Tibial artery (tissue), 4 donors: ENCODE measurements around the gene TEAD1.

Experiments used
- DNase-seq, 2 donors: peaks; one replicate each; pipeline ENCODE4 v3.0.0-alpha.2; 2019
- H3K27ac ChIP-seq, 2 donors: fragments of 200-600 bp; sonication (generic) in 1 of 2; 1 replicate in 1 of 2; 2 replicates in 1 of 2; pipeline ENCODE4 v1.5.1; 2018 to 2019; ENCODE audit warnings: mild to moderate bottlenecking in 1 of 2
- H3K27me3 ChIP-seq, 2 donors: fragments of 200-600 bp; sonication (generic) in 1 of 2; one replicate each; pipeline versions ENCODE4 v1.5.1 to v1.6.0; 2016 to 2019
- H3K36me3 ChIP-seq, 3 donors: fragments of 200-600 bp; sonication (generic) in 2 of 3; one replicate each; pipeline ENCODE4 v1.5.1; 2016 to 2019; ENCODE audit warnings: mild to moderate bottlenecking in 2 of 3
- H3K4me1 ChIP-seq, 4 donors: fragments of 200-600 bp; sonication (generic) in 2 of 4; 1 replicate in 3 of 4; 2 replicates in 1 of 4; pipeline ENCODE4 v1.5.1; 2016 to 2019
- H3K4me3 ChIP-seq, 2 donors: fragments of 200-600 bp; sonication (generic) in 1 of 2; 1 replicate in 1 of 2; 2 replicates in 1 of 2; pipeline ENCODE4 v1.5.1; 2018 to 2019; ENCODE audit warnings: mild to moderate bottlenecking in 2 of 2
- H3K9me3 ChIP-seq, 3 donors: fragments of 200-600 bp; sonication (generic) in 1 of 3; one replicate each; pipeline ENCODE4 v1.5.1; 2016 to 2019
- CTCF ChIP-seq, 2 experiments: fragments of 200-600 bp in 1 of 2; fragments of 450-650 bp in 1 of 2; IDR thresholded peaks; one replicate each; pipeline ENCODE4 v1.5.1; 2017 to 2019; ENCODE audit warnings: antibody characterized with exemption in 2 of 2, mild to moderate bottlenecking in 1 of 2, moderate library complexity in 1 of 2
- intact Hi-C: fragments of 100-400 bp; cut with DNase I; formaldehyde crosslinking; loops from one replicate; pipeline ENCODE4 v1.15.0; 2023; ENCODE audit warnings: low total_unique reads

Gene TEAD1

DNA sequence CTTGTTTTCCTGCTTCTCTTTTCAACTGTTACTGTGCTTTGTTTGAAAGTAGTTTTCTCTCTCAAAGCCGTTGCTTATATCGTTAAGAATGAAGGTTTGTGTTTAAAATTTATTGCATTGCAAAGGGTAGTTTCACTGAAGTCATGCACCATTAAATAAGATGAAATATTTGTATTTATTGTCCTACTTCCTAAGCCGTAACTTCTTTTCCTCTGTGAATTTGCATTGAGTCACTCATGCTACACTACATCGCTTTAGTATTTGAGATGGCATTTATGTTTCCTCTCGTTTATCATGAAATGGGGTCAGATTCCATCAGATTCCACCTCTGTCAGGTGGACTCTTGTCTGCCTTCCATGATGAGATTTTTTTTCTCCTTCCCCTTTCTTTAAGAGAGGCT is 269.1 kb downstream of the TEAD1 start:
- Histone ChIP-seq H3K27ac (no peak overlapping the region), H3K36me3 (peaks cover 15 to 39% (median 39%) of the 10 kb centered on the region in 3 donors), H3K9me3 (no peaks in the 10 kb centered on the region), H3K4me1 (no peaks in the 10 kb centered on the region), H3K4me3 (no peak overlapping the region), H3K27me3 (no peaks in the 10 kb centered on the region)
- intact Hi-C loops, result no loop called here
- DNase-seq, result no peak
- TF ChIP-seq CTCF (IDR thresholded peaks at IDR 0.05), result no peak

GRCh38 chr11:12944889-12945288 is 270.7 kb downstream of the TEAD1 start:
- Histone ChIP-seq H3K36me3 (peaks cover 6 to 23% (median 23%) of the 10 kb centered on the region in 3 donors), H3K4me1 (no peaks in the 10 kb centered on the region), H3K27ac (no peak overlapping the region), H3K27me3 (no peaks in the 10 kb centered on the region), H3K9me3 (no peaks in the 10 kb centered on the region), H3K4me3 (no peak overlapping the region)
- intact Hi-C loops, result no loop called here
- DNase-seq, result no peak
- no peak for TF ChIP-seq CTCF (IDR thresholded peaks at IDR 0.05)

- TF ChIP-seq CTCF (IDR thresholded peaks at IDR 0.05), result no peak
- intact Hi-C loops, result no loop called here
- no peaks in the 10 kb centered on the region for H3K27me3 ChIP-seq
- no peaks in the 10 kb centered on the region for H3K36me3 ChIP-seq
- no peak overlapping the region for H3K27ac ChIP-seq
- no peak overlapping the region for H3K4me3 ChIP-seq
- H3K4me1 ChIP-seq, result no peaks in the 10 kb centered on the region
- no peak for DNase-seq
- H3K9me3 ChIP-seq, result peaks cover 0 to 13% (median 4%) of the 10 kb centered on the region in 3 donors
These were observed 275.2 kb downstream of the TEAD1 start for GRCh38 chr11:12949453-12949852.

DNA sequence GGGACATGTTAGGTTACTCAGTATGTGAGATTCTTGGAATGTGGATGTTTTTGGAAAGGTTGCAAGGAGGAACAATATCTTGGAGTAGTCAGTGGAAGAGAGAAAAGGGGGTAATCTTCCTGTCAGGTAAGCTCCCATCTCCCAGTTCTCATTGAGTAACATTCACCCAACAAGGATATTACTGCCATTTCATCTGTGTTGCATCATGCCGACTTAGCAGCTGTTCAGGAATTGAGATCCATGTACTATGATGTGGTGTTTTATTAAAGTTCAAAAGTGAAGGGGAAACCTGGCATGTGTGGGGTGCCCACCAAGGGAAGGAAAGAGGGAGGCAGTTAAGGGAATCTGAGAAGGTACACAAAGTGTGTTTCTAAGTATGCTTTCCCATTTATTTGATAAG is 276.4 kb downstream of the TEAD1 start:
- Histone ChIP-seq H3K4me3 (no peak overlapping the region), H3K27me3 (no peaks in the 10 kb centered on the region), H3K36me3 (no peaks in the 10 kb centered on the region), H3K27ac (no peak overlapping the region), H3K4me1 (no peaks in the 10 kb centered on the region), H3K9me3 (peaks cover 0 to 13% (median 4%) of the 10 kb centered on the region in 3 donors)
- TF ChIP-seq CTCF (IDR thresholded peaks at IDR 0.05), result no peak
- DNase-seq, result no peak
- intact Hi-C loops, result no loop called here

GRCh38 chr11:12951376-12951775 is 277.2 kb downstream of the TEAD1 start:
- H3K27ac ChIP-seq, result no peak overlapping the region
- intact Hi-C loops, result no loop called here
- no peak overlapping the region for H3K4me3 ChIP-seq
- peaks cover 0 to 13% (median 4%) of the 10 kb centered on the region in 3 donors for H3K9me3 ChIP-seq
- DNase-seq, result no peak
- no peaks in the 10 kb centered on the region for H3K4me1 ChIP-seq
- TF ChIP-seq CTCF (IDR thresholded peaks at IDR 0.05), result no peak
- H3K36me3 ChIP-seq, result no peaks in the 10 kb centered on the region
- no peaks in the 10 kb centered on the region for H3K27me3 ChIP-seq

DNA sequence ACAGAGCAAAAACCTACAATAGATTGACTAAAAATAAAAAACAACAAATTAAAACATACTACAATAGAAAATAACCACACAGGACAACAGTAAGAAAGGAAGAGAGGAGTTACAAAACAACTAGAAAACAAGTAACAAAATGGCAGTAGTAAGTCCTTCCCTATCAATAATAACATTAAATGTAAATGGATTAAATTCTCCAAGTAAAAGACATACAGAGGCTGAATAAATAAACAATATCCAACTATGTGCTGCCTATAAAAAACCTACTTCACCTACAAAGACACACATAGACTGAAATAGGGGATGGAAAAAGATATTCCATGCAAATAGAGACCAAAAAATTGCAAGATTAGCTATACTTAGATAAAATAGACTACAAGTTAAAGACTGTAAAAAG is 277.9 kb downstream of the TEAD1 start:
- no peak for DNase-seq
- TF ChIP-seq CTCF (IDR thresholded peaks at IDR 0.05), result no peak
- Histone ChIP-seq H3K36me3 (no peaks in the 10 kb centered on the region), H3K4me3 (no peak overlapping the region), H3K27ac (no peak overlapping the region), H3K4me1 (no peaks in the 10 kb centered on the region), H3K27me3 (no peaks in the 10 kb centered on the region), H3K9me3 (peaks cover 0 to 13% (median 4%) of the 10 kb centered on the region in 3 donors)
- intact Hi-C loops, result no loop called here
